Neural crest cell (in vitro differentiated cells): Measurements from ENCODE around the gene FCRL2. TPM values are rescaled to one million over a fixed set of nuclear protein-coding genes. Genes with fewer than 3 reads are reported as not detected.

Source experiments
- DNase-seq: peaks from one replicate; pipeline ENCODE4 v3.0.0; 2021; ENCODE audit warnings: low read depth, mixed read lengths, low spot score
- H3K27ac Mint-ChIP-seq: one replicate; pipeline ENCODE4 v1.8.0; 2021; ENCODE audit warnings: mild to moderate bottlenecking, mixed read lengths; ENCODE audit not compliant: unreplicated experiment
- H3K27me3 Mint-ChIP-seq: 2 replicates; pipeline ENCODE4 v1.8.0; 2021; ENCODE audit warnings: low read depth, mild to moderate bottlenecking, mixed read lengths
- H3K36me3 Mint-ChIP-seq: 2 replicates; pipeline ENCODE4 v1.8.0; 2021; ENCODE audit warnings: low read depth, mild to moderate bottlenecking, mixed read lengths
- H3K4me1 Mint-ChIP-seq: 2 replicates; pipeline ENCODE4 v1.8.0; 2021; ENCODE audit warnings: mixed read lengths
- H3K4me3 Mint-ChIP-seq: one replicate; pipeline ENCODE4 v1.8.0; 2021; ENCODE audit warnings: mild to moderate bottlenecking, mixed read lengths
- H3K9me3 Mint-ChIP-seq: 2 replicates; pipeline ENCODE4 v1.8.0; 2021; ENCODE audit warnings: mixed read lengths
- total RNA-seq: library from RNA; stranded (reverse); gene quantifications from 2 replicates; pipeline ENCODE4 v1.2.1, GENCODE V29; 2021
- TF ChIP-seq, protein P1 (sequence below): fragments of 200-600 bp; sonication (generic); conservative IDR thresholded peaks from 2 replicates; pipeline ENCODE4 v1.5.0; 2021; ENCODE audit warnings: antibody characterized with exemption, mild to moderate bottlenecking

Gene FCRL2
- total RNA-seq, 1 donor from 2014 or later: not detected

DNA sequence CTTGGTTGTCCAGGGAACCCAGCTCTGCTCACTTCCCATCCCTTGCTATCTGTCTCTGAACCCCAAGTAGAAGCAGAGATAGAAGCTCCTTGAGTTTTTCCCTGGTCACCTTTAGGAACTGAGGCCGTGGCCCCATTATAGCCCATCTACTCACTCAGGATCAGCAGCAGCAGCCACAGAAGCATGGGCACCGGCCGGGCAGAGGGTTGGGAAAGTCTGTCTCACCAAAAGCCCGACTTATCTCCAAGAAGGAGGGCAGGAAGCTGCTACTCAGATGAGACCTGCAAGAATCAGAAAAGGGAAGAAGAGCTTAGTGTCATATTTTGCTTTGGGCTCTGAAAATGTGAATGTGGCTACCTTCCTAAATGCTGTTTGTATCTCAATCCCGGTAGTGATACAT lies 76.6 kb downstream of the FCRL2 start:
- Mint-ChIP-seq H3K36me3 (no peaks in the 10 kb centered on the region), H3K9me3 (no peaks in the 10 kb centered on the region), H3K27me3 (peaks cover 45% of the 10 kb centered on the region), H3K4me1 (no peaks in the 10 kb centered on the region), H3K27ac (no peak overlapping the region), H3K4me3 (no peak overlapping the region)
- TF ChIP-seq, protein P1, sequence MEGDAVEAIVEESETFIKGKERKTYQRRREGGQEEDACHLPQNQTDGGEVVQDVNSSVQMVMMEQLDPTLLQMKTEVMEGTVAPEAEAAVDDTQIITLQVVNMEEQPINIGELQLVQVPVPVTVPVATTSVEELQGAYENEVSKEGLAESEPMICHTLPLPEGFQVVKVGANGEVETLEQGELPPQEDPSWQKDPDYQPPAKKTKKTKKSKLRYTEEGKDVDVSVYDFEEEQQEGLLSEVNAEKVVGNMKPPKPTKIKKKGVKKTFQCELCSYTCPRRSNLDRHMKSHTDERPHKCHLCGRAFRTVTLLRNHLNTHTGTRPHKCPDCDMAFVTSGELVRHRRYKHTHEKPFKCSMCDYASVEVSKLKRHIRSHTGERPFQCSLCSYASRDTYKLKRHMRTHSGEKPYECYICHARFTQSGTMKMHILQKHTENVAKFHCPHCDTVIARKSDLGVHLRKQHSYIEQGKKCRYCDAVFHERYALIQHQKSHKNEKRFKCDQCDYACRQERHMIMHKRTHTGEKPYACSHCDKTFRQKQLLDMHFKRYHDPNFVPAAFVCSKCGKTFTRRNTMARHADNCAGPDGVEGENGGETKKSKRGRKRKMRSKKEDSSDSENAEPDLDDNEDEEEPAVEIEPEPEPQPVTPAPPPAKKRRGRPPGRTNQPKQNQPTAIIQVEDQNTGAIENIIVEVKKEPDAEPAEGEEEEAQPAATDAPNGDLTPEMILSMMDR: no peak
- no peak for DNase-seq

DNA sequence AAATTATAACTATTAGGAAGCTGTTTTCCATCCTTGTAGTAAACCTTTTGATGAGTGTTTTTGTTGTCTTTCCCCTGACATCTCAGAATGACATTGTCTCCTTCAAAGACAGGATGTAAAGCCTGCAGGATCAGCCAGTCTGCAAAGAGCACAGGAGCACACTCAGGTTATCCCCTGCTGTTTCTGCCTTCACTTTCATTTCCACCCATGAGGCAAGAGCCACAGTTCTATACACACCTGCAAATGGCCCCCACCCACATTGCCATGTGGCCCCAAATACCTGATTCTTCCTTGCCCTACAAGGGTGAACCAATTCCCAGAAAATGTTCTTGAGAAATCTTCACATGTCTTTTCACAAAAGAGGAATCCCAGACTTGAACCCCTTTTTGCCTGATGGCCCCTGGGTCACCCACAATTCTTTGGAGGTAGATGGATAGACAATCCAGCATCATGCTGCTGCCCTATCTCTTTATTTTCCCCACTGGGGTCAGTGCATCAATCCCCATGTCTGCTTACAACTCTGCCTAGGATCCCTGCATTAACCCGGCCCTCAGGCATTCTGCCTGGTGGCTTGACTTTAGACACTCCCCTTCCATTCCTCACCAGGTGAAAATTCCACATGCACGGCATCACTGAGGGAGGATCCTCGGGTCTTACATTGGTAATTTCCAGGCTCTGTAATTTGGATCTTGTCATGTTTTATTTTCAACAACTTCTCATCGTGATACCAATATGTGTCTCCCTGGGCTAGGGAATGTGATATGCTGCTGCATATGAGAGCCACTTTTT lies 79.0 kb downstream of the FCRL2 start:
- TF ChIP-seq, protein P1: no peak
- Mint-ChIP-seq H3K4me3 (no peak overlapping the region), H3K27ac (no peak overlapping the region), H3K4me1 (no peaks in the 10 kb centered on the region), H3K27me3 (peaks cover 45% of the 10 kb centered on the region), H3K9me3 (no peaks in the 10 kb centered on the region), H3K36me3 (no peaks in the 10 kb centered on the region)
- DNase-seq: no peak

DNA sequence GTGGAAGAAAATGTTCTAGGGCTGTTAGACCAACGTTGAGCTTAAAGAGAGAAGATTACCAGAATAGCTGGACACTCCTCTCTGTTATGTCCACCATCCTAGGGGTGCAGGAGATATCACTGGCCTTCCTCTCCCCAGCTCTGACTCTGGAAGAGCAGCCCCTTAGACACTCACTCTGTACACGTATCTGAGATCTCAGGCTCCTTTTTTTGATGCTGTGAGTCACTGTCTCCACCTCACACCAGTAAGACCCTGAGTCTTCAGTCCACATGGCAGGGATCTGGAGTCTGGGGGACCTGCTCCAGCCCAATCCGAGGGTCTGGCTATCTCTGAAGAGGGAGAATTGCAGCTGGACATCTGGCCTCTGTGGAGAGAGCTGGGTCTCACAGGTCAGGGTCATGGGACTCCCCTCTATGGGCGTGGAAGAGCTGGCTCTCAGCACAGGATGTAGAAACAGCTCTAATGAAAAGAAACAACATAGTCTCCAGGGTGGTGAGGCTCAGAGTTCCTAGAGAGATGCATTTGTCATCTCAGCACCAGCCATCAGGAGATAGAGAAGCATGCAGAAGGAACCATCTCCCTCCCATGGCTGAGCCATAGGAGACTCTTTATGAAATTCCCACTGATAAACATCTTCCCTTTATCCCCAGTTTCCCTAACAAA lies 79.8 kb downstream of the FCRL2 start:
- TF ChIP-seq, protein P1: no peak
- Mint-ChIP-seq H3K27ac (no peak overlapping the region), H3K36me3 (no peaks in the 10 kb centered on the region), H3K9me3 (no peaks in the 10 kb centered on the region), H3K4me1 (no peaks in the 10 kb centered on the region), H3K27me3 (peaks cover 45% of the 10 kb centered on the region), H3K4me3 (no peak overlapping the region)
- DNase-seq: no peak

Other genes with a start within 250 kb of the FCRL2 start
- not detected in 2 replicates for gene FCRL5, start 224.6 kb downstream of the FCRL2 start, total RNA-seq
- gene FCRL4, start 179.0 kb downstream of the FCRL2 start, total RNA-seq: not detected in 2 replicates
- not detected in 2 replicates for gene FCRL3, start 76.4 kb downstream of the FCRL2 start, total RNA-seq
- gene FCRL1, start 43.0 kb upstream of the FCRL2 start, total RNA-seq: not detected in 2 replicates
- not detected in 2 replicates for gene CD5L, start 64.7 kb upstream of the FCRL2 start, total RNA-seq
- 64.9 and 68.0 TPM in 2 replicates for gene KIRREL1, start 216.5 kb upstream of the FCRL2 start, total RNA-seq